ENCODE results near the gene FICD.
"Not testable (repeated sequence)": the region's sequence is repeated elsewhere in the genome, so short reads cannot be mapped to it uniquely, and the experiment has no call there.

FICD gene

GRCh38 chr12:108538616-108539195 lies 23.6 kb downstream of the FICD start:
- DNase-seq = no peak

- no peak for DNase-seq
Observed at GRCh38 chr12:108542320-108542719, 27.2 kb downstream of the FICD start.

- DNase-seq = no peak
Observed at GRCh38 chr12:108543652-108544051, 28.6 kb downstream of the FICD start.

- DNase-seq = no peak
Observed at GRCh38 chr12:108547686-108548085, 32.6 kb downstream of the FICD start.

- no peak for DNase-seq
Observed at GRCh38 chr12:108548954-108549521, 34.0 kb downstream of the FICD start.

GRCh38 chr12:108551535-108551934 lies 36.5 kb downstream of the FICD start:
- no peak for DNase-seq

- no peak for DNase-seq
Observed at GRCh38 chr12:108553799-108554198, 38.7 kb downstream of the FICD start.

GRCh38 chr12:108555383-108555782 lies 40.3 kb downstream of the FICD start:
- not testable (repeated sequence) for DNase-seq

- DNase-seq = no peak
Observed at GRCh38 chr12:108559007-108559655, 44.1 kb downstream of the FICD start.

- DNase-seq = no peak
Observed at GRCh38 chr12:108559748-108560147, 44.7 kb downstream of the FICD start.

- DNase-seq = no peak
Observed at GRCh38 chr12:108560321-108560721, 45.2 kb downstream of the FICD start.

- DNase-seq = peak; percentile 78
Observed at GRCh38 chr12:108560752-108561719, 46.0 kb downstream of the FICD start, which contains the start of gene SART3. Gene SART3, minus strand, starts transcription at chr12:108561173. Its CDS starts 19 bp downstream, at chr12:108561154.

GRCh38 chr12:108561852-108562347 lies 46.8 kb downstream of the FICD start:
- no peak for DNase-seq

GRCh38 chr12:108562348-108563135 lies 47.5 kb downstream of the FICD start, which contains the start of gene ISCU:
Gene ISCU, plus strand, starts transcription at chr12:108562596. Its CDS starts 27 bp downstream, at chr12:108562623.
- peak; percentile 100 for DNase-seq

GRCh38 chr12:108563136-108563803 lies 48.2 kb downstream of the FICD start:
- DNase-seq = peak; percentile 86

- no peak for DNase-seq
Observed at GRCh38 chr12:108563804-108564151, 48.7 kb downstream of the FICD start.

GRCh38 chr12:108564724-108565123 lies 49.6 kb downstream of the FICD start:
- DNase-seq = no peak

- no peak for DNase-seq
Observed at GRCh38 chr12:108565146-108565545, 50.1 kb downstream of the FICD start.

- DNase-seq = peak; percentile 69
Observed at GRCh38 chr12:108565976-108566375, 50.9 kb downstream of the FICD start.

- no peak for DNase-seq
Observed at GRCh38 chr12:108566452-108566851, 51.4 kb downstream of the FICD start.

Measured in activated CD8-positive, alpha-beta memory T cell treated with anti-CD3 and anti-CD28 coated beads, Interleukin-2, amount 50 U/mL, for 4 hours (primary cell).